ENCODE data around the gene ARHGDIB.

ARHGDIB gene

GRCh38 chr12:14961466-14962152 lies at the start of gene ARHGDIB:
Gene ARHGDIB (minus strand): TSS chr12:14961601. CDS start chr12:14950712, 10,889 bp downstream.
- no peak for DNase-seq (ENCODE audit: low read depth)

- DNase-seq (ENCODE audit: low read depth) = no peak
These were observed 49.8 kb upstream of the ARHGDIB start for GRCh38 chr12:15011162-15011561.

GRCh38 chr12:15007551-15007950 lies 46.1 kb upstream of the ARHGDIB start:
- no peak for DNase-seq (ENCODE audit: low read depth)

GRCh38 chr12:15005064-15005463 lies 43.7 kb upstream of the ARHGDIB start:
- no peak for DNase-seq (ENCODE audit: low read depth)

- DNase-seq (ENCODE audit: low read depth) = no peak
These were observed 43.0 kb upstream of the ARHGDIB start for GRCh38 chr12:15004421-15004820.

GRCh38 chr12:15001733-15002382 lies 40.5 kb upstream of the ARHGDIB start:
- no peak for DNase-seq (ENCODE audit: low read depth)

- no peak for DNase-seq (ENCODE audit: low read depth)
These were observed 39.2 kb upstream of the ARHGDIB start for GRCh38 chr12:15000575-15000974.

DNA sequence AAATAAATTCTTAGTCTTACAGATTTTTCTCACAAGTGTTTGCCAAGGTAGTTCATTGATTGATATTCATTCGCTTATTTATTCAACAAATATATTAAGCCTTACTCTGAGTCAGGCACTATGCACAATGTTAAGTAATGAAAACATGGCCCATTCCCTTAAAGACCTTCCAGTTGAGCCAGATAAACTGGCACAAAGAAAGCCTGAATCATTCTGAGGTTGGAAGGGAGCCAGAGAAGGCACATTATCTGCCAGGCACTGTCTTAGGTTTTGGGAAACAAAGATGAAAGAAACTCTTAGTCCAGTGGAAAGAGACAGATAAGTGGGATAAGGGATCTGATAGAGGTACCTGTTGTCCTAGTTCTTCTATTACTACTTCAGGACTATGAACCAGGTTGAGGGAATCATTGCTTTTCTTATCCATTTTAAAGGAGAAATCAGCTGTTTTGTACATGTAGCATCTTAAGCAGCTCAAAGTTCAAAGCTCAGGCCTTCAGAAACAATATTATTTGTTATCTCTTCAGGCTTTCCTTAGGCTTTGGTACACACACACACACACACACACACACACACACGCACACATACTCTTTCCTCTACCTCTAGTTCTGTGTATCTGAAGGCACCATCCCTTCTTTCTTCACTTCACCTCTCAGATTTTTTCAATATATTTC lies 38.4 kb upstream of the ARHGDIB start:
- no peak for DNase-seq (ENCODE audit: low read depth)

DNA sequence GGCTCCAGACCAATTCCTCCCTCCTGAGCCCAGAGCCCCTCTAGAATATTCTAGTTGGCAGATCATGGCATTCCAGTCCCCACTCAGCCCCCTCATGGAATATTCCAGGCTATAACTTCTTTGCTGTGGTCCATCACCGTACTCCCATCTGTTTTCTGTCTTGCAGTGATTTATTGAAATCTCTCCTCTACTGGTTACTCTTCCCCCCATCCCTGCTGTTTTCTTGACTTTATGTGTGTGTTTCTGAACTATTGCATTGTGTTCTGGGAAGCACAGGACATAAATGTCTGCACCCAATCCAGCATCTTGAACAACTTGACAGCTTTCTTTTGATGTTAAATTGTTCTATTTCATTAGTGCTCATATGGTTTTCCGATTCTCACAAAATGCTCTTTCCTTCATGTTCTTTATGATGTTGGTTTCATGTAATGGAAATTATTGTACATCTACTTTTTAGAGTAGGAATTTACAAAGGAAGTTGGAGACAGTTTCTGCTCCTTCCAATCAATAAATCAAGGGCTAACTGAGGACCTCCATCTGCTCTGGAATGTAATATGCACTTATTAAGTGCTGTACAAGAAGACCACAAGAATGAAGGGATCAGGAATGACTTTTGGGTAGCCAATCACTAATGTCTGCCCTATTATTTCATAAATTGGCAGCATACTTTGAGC lies 37.8 kb upstream of the ARHGDIB start:
- DNase-seq (ENCODE audit: low read depth) = no peak

- no peak for DNase-seq (ENCODE audit: low read depth)
These were observed 36.6 kb upstream of the ARHGDIB start for GRCh38 chr12:14997998-14998397.

GRCh38 chr12:14995583-14996425 lies 34.4 kb upstream of the ARHGDIB start:
- DNase-seq (ENCODE audit: low read depth) = peak; percentile 32

DNA sequence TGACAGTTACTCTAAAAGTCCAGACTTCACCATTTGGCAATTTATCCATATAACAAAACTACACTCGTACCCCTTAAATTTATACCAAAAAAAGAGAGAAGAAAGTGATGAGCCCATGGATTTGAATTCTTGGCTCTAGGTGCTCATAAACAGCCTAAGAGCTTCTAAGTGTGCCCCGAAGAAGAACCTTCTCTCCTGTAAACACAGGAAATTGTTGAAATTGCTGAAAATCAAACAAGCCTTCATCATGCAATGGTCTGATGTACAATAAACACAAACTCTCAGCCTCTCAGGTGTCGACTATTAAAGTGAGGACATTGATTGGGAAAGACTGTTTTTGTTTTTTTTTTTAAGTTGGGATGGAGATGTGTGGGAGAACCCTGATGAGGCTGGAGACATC lies 33.2 kb upstream of the ARHGDIB start:
- DNase-seq (ENCODE audit: low read depth) = no peak

- peak; percentile 38 for DNase-seq (ENCODE audit: low read depth)
These were observed 32.3 kb upstream of the ARHGDIB start for GRCh38 chr12:14993537-14994266.

DNA sequence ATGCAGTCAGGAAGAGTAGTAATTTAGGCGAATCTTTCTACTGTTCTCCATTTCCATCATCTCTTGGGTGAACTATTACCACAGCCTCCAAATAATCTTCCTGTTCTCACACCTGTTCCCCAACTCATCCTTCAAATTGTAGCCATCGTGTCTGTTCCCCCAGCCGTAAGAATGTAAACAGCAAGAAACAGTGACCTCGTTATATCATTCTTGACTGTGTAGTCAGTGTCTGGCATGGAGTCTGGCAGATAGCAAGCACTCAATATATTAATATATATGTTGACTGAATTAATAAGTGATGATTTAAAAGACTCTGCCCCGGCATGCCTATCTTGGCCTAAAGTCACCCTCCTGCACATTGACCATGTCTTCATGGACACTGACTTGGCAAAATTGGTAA lies 31.7 kb upstream of the ARHGDIB start:
- DNase-seq (ENCODE audit: low read depth) = no peak

DNA sequence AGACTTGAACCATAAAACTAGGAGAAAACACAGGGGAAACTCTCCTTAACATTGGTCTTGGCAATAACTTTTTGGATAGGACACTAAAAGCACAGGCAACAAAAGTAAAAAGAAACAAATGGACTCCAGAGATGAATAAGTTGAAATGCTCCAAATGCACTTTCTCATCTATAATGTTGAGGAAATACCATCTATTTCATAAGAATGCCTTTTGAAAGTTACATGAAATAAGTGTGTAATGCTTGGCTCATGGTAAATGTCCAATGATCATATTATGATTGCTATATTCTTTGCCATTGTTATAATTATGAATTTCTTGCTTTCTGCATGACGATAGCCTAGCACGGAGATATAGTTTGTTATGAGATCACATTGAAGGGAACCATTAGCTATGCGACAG lies 31.3 kb upstream of the ARHGDIB start:
- no peak for DNase-seq (ENCODE audit: low read depth)

- DNase-seq (ENCODE audit: low read depth) = no peak
These were observed 29.7 kb upstream of the ARHGDIB start for GRCh38 chr12:14991069-14991468.

DNA sequence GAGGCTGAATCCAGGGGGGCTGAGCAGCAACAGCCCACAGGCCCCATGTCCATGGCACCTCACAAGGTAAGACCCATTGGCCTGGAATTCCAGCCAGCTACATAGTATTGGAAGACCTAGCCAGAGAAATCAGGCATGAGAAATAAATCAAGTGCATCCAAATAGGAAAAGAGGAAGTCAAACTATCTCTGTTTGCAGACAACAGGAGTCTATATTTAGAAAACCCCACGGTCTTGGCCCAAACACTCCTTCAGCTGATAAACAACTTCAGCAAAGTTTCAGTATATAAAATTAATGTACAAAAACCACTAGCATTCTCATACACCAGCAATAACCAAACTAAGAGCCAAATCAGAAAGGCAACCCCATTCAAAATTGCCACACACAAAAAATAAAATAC lies 28.4 kb upstream of the ARHGDIB start:
- no peak for DNase-seq (ENCODE audit: low read depth)

DNA sequence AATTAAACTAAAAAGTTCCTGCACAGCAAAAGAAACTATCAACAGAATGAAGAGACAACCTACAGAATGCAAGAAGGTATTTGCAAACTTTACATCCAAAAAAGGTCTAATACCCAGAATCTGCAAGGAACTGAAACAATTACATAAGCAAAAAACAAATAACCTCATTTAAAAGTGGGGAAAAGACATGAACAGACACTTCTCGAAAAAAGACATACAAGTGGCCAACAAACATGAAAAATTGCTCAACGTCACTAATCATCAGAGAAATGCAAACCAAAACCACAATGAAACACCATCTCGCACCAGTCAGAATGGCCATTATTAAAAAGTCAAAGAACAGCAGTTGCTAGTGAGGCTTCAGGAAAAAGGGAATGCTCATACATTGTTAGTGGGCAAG lies 26.6 kb upstream of the ARHGDIB start:
- DNase-seq (ENCODE audit: low read depth) = no peak

- DNase-seq (ENCODE audit: low read depth) = no peak
These were observed 25.0 kb upstream of the ARHGDIB start for GRCh38 chr12:14986449-14986848.

GRCh38 chr12:14984766-14985285 lies 23.4 kb upstream of the ARHGDIB start:
- DNase-seq (ENCODE audit: low read depth) = no peak

DNA sequence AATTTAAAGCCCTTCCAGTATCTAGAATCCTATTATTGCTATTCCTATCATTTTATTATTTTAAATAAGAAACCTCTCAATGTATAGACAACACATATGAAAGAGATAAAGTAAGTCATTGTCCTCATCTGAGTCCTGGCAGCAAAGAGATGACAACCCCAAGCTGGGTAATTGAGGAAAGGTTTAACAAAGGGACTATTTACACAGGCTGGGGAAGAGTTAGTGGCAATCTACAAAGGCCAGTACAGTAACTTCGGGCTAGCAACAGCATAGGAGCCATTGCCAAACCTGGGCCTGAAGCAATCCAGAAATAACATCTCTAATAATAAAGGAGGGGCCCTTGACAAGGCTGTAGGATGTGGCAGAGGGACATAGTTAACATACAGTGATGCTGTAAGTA lies 22.6 kb upstream of the ARHGDIB start:
- no peak for DNase-seq (ENCODE audit: low read depth)
